SHP77 (cell line): ENCODE measurements around the gene COG5.

Experiments used
- DNase-seq, 2 experiments: peaks; one replicate each; lab custom pipeline; 2025; lab: John Stamatoyannopoulos, UW

COG5 gene

DNA sequence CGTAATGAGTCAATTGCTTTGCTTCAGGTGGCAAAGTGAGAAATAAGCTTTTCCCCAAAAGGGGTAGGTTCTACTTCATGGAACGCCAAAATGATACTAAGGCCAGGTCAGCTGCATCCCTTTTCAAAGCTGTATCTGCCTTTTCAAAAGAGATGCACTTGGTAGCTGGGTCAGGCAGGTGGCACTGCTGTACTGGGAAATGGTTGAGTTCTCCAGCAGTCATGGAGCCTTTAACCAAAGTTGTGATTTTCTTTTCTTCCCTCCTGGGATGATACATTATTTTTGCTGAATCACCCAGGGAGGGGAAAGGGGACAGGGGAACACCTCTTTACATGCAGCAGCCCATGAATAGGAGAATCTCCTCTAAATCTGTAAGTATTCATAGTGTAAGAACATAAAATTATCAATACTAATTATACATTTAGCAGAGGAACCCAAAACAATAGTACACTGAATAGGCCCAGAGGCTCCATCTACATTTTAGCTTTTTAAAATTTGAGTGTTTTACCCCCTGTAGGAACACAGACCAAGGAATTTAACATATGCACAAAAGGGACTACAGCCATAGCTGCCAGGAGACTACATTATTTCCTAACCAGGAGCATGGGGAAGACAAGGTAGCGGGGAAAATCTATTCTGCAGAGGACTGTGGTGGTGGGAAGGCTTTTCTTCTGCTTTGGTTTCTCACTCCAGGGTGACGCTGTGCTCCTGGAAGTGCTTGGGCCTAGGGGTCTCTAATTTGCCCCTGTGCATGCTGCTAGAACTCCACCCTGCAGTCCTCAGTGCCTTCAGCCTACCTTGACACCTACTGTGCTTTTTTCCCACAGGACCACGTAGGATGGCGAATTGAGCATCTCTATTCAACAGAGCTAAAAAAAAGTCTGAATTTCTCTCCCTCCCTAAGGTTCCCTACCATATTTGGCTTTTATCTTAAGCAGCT, 100.3 kb downstream of the COG5 start:
- DNase-seq, result peak; percentile 27 to 50

DNA sequence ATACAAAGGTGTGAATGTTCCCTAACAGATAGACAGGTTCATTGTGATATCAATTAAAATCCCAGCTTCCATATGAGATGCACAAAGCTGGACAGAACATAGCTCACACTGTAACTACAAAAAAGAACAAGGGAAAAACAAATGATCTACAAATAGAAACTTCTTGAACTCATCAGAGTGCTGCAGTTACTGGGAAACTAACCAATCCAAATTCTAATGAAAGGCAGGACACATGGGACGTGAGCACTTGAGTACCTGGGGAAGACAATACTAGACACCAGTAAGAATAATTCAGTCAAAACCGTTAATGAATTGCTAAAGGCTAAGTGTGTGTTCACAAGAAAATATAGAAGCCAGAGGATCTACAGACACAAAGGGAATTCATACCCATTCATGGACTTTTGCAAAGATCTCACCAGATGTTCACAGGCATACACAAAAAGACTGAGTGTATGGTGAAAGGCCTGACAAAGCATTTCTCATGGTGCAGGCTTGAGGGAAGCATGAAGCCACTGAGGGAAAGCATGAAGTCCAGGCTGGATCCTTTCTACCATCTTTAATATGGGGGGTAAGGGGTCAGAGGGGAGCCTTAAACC, 101.7 kb downstream of the COG5 start:
- no peak for DNase-seq

DNA sequence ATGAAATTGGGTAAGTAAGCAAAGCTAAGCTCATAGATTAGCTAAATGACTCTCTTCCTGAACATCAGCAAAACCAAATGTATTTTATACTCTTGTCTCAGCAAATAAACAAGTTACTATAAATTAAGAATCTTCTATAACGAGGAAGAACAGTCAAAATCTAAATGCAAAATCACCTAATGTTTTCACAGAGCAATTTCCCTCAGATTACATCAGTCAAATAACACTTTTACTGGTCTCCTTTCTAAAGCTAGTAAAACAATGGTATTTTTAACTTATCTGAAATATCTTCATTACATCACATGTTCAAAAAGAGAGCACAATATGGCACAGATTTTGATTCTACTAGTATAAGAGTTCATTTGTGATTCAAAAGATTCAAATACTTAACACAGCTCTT, 110.3 kb downstream of the COG5 start:
- DNase-seq, result no peak

DNA sequence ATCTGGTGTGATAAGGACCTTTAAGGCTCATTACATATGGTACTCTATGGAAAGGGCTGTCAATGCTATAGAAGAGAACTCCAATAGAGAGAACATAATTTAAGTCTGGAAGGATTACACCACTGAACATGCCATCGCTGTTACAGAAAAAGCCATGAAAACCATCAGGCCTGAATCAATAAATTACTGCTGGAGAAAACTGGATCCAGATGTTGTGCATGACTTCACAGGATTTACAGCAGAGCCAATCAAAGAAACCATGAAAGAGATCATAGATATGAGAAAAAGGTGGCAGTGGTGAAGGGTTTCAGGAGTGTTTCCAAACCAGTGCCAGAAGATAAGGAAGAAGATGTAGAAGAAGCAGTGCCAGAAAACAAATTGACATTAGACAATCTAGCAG, 112.8 kb downstream of the COG5 start:
- DNase-seq, result no peak

DNA sequence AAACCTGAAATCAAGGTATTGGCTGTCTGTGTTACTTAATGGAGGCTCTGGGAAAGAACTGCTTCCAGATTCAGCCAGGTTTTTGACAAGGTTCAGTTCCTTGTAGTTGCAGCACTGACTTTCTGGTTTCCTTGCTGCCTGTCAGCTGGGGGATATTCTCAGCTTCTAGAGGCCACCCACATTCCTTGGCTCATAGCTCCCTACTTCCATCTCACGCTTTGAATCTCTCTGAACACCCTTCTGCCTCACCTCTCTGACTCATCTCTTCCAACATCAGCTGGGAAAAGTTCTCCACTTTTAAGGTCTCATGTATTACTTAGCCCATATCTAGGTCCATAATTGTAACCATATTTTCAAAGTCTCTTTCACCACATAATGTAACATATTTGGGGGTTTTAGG, 116.7 kb downstream of the COG5 start:
- no peak for DNase-seq

DNA sequence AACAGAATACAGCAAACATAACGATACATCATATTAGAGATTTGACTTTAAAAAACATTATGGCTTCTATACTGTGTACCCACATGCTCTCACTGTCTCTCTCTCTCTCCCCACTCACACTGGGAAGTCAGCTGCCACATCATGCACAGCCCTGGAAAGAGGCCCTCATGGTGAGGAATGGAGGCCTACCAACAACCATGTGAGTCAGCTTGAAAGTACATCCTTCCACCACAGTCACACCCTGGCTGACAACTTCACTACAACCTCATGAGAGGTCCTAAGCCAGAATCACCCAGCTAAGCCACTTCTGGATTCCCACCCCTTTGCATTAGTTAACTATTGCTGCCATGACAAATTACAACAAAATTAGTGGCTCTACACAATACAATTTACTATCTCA, 117.2 kb downstream of the COG5 start:
- no peak for DNase-seq

DNA sequence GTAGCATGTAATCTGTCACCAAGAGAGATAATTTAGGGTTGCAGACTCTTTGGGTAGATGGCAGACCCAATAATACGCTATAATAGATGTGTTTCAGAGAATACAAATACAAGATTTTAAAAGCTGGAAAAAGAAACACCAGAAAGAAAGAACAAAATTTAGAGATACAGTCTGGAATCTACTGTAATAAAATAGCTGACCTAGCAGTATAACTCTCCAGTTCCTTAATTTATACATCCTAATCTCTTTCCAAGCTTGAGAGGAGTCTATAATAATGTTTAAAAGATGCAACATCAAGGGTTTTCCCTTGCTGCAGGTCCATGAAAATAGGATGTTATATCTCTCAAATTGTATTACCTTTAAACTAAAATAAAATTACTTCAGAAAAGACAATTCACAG, 121.0 kb downstream of the COG5 start:
- DNase-seq, result no peak

DNA sequence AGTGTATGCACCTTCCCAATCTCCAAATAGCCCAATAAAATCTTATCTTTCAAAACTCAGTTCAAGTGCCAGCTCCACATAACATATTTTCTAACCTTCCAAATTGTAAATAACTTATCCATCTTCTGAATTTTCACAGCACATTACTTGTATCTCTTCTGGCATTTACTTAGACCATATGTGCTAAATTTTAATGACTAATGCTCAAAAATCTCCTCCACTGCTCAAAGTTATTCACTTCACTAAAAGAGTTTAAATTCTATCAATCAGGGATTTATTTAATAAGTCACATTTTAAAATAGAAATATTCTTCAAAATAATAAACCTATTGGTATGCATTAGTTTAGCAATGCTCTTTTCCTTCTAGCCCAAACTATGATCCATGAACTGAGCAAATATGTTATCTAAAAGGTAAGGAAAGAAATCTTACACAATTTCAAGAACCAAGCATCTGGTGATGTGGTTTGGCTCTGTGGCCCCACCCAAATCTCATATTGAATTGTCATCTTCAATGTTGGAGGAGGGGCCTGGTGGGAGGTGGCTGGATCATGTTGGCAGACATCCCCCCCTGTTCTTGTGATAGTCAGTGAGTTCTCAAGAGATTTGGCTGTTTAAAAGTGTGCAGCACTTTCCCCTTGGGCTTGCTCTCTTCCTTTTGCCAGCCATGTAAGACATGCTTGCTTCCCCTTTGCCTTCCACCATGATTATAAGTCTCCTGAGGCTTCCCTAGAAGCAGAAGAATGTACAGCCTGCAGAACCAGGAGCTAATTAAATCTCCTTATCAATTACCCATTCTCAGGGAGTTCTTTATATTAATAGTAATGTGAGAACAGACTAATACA, 121.9 kb downstream of the COG5 start:
- DNase-seq, result no peak

DNA sequence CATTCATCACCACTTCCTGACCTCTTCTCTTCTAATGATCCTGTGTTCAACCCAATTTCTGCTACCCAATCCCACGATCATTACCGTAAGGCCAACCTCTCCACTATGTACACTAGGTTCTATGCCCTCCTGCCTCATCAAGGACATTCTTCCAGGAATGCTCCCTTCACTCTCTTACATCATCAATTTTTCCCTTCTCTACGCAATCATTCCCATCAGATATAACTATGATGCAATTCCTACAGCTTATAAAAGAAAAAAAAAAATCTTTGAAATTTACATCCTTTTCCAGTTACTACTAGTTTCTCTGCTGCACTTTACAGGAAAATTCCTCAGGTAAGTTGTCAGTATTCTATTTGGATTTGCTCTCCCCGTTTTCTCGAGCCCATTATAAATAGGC, 124.7 kb downstream of the COG5 start:
- DNase-seq, result no peak

DNA sequence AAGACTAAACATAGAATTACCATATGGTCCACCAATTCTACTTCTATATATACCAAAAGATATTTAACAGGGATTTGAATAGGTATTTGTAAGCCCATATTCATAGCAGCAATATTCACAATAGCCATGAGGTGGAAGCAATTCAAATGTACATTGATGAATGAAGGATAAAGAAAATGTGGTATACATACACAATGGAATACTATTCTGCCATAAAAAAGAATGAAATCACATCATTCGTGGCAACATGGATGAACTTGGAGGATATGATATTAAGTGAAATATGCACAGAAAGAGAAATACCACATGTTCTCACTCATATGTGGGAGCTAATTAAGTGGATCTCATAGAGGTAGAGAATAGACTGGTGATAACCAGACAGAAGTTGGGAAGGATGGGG, 128.0 kb downstream of the COG5 start:
- DNase-seq, result no peak

DNA sequence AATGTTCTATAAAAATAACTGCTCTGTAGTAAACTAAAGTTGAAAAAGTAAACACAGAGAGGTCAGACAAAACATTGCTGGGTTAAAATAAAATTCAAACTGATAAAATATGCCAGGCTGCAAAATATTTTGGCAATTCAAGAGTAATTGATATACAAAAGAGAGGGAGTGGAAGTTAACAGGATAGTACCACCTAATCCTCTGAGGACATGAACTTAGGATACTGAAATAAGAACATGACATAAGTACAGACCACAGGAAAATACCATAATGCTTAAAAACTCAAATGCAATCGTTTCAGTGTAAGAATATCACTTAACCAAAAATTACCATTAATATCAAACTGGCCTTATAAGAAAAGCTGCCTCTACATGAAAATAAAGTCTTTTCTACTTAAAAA, 131.5 kb downstream of the COG5 start:
- DNase-seq, result no peak

DNA sequence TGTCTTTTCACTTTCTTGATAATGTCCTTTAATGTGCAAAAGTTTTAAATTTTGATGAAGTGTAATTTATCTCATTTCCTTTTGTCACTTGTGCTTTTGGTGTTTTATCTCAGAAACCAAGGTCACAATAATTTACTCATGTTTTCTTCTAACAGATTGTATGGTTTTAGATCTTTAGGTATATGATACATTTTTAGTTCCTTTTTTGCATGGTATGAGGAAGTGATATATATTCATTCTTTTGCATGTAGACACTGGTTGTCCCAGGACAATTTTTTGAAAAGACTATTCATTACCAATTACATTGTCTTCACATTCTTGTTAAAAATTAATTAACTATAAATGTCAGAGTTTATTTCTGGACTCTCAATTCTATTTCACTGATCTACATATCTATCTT, 133.7 kb downstream of the COG5 start:
- no peak for DNase-seq

DNA sequence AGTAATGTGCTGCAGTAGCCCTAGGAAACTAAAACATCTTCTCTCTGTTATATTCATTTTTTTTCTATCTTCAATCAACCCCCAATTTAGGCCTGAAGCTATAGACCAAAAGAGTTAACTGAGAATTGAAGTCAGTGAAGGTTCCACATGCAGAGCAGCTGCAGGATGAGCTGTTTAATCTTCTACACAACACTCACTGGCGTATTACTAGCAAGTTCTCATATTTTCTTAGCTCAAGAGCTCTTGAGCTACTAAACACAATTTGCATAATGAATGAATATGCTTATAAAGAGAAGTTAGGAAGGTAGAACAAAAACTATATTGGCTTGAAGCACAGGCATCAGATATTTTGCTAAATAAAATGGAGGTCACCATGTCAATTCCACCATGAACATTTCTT, 135.1 kb downstream of the COG5 start:
- no peak for DNase-seq

DNA sequence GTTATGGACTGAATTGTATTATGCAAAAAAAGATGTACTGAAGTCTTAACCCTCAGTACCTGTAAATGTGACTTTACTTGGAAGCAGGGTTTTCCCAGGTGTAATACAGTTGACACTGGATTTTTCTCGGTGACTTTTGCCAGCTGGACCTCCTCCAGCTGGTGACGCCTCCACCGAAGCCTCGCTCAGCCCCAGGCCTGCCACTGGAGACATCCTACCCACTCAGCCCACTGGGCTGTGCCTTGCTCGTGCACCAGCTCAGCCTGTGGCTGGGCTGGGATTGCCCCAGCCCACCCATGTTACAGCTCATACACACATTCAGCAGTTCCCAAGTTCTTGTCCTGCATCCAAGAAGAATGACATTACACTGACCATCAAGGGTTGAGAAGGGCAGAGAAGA, 136.3 kb downstream of the COG5 start:
- DNase-seq, result no peak

DNA sequence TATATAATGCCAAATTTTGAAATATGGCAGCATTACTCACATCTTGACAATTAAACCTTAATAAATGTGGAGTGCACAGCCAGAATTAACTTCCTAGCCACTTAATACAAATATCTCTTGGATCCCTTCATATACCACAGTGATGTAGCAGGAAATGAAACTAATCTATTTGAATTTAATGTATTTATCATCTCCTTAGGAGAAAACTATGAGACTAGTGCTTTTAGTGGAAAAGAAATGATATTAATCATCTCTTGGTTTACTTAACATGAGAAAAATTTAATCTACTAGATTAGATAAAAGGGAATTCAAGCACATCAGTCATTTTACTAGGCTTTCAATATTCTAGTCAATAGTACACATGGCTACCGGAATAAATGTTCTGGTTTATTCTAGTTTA, 149.5 kb downstream of the COG5 start:
- DNase-seq, result no peak

DNA sequence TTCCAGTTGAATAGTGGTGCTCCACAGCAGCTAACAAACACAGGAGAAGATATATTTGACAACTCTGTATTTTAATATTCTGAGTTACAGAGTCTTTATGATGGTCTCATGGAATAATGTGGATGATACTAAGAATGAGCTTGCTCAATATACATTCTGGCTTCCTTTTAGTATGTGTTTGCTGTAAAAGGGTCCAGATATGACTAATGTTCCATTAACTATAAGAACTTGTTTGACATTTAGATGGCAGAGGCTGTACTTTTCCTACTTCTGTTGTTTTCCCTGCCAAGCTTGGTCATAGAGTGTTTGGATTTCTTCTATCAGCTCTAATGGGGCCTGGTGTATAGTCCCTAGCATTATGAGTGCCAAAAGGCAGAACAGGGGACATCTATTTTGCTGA, 155.4 kb downstream of the COG5 start:
- no peak for DNase-seq

DNA sequence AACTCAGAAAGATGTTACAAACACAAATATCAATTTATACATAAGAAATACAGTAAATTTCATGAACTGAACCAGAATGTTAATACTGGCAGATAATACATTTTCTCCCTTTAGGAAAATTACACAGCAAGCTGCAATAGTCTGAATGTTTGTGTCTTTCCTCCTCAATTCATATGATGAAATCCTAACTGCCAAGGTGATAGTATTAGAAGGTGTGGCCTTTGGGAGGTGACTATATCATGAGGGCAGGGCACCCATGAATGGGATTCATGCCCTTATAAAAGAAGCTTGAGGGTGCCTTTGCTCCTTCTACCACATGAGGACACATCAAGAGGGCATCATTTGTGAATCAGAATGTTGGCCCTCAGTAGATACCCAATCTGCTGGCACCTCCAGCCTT, 158.2 kb downstream of the COG5 start:
- DNase-seq, result no peak

DNA sequence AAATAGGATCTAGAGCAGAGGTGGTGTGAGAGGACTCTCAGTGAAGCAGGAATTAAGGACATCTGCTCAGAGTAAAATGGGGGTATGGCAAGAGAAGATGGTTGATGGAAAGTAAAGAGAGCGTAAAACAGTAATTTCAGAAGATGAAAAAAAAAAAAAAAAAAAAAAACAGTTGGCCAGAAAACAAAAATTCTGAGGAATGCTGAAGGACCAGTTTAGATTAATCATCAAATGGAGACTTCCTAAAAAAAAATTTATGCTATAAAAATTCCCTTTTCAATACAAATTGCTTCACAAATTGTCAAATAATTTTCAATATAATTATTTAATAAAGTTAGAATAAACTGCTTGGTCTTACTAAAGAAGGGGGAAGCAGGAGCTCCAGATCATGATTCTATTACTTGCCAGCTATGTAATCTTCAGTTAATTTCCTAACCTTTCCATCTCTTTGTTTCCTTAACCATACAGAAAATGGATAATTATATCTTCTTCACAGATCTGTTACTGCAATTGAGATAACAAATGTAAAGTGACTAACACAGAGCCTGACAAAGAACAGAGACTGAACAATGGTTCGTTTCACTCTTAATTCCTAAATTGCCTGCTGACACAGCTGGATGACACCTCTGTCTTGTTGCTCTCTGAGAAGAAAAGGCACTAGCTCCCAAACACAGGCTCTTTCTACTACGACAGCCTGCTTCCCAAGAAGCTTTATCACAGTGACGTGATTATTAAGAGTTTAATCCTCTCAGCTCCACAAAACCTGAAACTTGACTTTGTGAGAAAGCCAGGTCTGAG, 158.8 kb downstream of the COG5 start:
- DNase-seq, result no peak

DNA sequence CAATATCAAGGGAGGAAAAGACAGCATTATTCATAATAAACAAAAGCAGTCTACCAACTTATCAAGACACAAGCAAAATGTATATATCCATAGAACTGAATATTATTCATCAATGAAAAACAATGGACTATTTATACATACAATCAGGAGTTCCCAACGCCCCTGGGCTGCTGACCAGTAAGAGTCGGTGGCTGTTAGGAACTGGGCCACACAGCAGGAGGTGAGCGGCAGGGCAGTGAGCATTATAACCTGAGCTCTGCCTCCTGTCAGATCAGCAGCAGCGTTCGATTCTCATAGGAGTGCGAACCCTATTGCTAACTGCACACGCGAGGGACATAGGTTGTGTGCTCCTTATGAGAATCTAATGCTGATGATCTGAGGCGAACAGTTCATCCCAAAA, 165.6 kb downstream of the COG5 start:
- no peak for DNase-seq

DNA sequence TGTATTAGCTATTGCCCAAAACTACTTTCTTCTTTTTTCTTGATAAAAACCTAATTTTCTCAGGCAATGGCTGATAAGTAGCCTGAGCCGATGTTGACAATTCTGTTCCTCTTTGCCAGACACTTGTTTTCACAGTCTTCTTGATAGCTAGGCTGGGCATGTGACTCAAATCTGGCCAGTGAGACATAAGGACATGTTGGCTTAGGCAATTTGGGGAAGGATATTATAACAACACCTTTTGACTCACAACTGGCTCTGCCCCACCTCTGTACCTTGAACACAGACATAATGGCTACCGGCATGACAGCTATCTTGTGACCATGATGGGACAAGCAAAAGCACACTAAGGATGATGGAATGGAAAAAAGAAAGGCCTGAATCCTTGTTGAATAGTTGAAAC, 166.7 kb downstream of the COG5 start:
- DNase-seq, result no peak

DNA sequence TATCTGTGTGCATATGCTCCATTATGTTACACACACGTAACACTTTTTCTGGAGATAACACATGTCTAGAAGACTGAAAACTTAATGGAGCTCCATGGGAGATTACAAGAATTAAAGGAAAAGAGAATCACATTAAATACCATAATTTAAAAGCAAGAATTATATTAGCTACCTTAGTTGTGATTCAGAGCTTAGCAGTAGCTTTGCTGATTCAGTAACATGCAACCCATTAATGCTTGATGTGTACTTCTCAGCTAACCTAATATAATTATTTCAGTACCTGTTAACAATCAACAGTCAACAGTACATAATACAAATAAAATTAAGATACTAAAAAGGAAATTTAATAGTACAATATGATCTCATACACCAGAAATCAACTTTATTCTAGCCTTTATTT, 167.6 kb downstream of the COG5 start:
- DNase-seq, result no peak

DNA sequence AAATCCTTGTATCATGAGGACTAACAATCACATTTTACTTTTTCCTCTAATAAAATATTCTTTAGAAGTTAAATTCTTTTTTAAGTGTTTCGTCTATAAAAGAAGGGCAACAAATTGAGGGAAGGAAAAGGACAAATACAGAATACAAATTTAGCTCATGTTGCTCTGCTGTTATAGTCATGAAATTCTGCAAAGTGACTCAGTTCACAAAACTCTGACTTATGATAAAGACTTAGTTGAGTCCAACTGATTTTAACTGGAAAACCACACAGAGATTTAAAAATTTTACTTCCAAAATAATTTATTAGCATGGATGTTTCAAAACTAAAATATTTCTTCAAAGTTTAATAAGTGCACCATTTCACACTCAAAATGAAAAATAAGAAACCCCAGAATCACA, 168.9 kb downstream of the COG5 start:
- DNase-seq, result no peak
